GM19351 (cell line): ENCODE data around the gene KRTAP10-2.

ENCODE experiments used
- ATAC-seq: cut with Tn5 transposase; IDR thresholded peaks from one replicate; pipeline ENCODE4 v1.9.1; 2021; ENCODE audit warnings: mild to moderate bottlenecking, moderate library complexity; ENCODE audit not compliant: unreplicated experiment

Gene KRTAP10-2

GRCh38 chr21:44540741-44541288 lies 10.5 kb downstream of the KRTAP10-2 start:
- ATAC-seq = no peak

DNA sequence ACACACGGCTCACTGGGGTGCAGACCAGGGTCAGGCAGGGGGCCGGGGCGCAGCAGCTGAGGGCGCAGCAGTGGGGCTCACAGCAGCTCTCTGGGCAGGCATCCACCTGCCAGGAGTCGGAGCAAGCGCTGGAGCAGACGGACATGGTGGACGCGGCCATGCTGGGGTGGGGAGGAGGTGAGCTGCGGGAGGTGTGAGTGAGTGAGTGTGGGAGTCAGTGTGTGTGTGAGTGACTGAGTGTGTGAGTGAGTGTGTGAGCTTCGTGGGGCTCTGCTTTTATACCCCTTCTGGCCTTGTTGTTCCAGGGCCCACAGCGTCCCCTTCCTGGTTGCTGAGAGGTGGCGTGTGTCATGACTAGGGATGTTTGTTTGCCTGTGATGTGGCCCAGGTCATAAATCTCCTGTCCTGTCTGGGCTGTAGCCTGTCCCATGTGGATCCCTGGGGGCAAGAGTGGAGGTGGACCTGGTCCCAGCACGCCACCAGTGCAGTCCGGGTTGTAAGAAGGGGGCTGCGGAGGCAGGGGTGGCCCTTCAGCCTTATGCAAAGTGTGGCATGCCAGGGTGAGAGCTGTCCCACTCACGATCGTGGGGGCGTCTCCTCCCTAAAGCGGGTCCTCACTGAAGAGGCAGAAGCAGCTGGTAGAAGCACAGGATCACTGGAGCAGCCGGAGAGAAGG lies 11.2 kb downstream of the KRTAP10-2 start, which contains the start of gene KRTAP10-1:
Gene KRTAP10-1, minus strand, starts transcription at position 205 of the 676 bp plus-strand sequence. Its CDS starts 45 bp downstream, at position 160.
- ATAC-seq = no peak

DNA sequence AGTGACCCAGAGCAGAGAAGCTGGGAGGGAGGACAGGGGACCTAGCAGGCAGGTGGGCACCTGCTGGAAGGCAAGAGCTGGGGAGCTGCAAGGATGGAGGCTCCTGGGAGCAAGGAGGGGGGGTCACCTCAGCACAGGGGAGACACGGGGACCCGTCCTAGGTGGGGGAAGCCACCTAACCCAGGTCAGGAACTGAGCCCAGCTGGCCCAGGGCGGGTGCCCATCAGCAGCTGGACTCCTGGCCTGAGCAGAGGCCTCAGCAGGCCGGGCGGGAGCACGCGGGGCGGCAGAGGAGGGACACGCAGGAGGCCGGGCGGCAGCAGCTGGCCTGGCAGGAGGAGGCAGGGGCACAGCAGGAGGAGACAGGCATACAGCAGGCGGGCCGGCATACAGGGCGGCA lies 12.3 kb downstream of the KRTAP10-2 start:
- ATAC-seq = no peak

GRCh38 chr21:44537930-44538911 lies 13.1 kb downstream of the KRTAP10-2 start:
- ATAC-seq = no peak

- no peak for ATAC-seq
These were observed 15.3 kb downstream of the KRTAP10-2 start for GRCh38 chr21:44535963-44536362.

DNA sequence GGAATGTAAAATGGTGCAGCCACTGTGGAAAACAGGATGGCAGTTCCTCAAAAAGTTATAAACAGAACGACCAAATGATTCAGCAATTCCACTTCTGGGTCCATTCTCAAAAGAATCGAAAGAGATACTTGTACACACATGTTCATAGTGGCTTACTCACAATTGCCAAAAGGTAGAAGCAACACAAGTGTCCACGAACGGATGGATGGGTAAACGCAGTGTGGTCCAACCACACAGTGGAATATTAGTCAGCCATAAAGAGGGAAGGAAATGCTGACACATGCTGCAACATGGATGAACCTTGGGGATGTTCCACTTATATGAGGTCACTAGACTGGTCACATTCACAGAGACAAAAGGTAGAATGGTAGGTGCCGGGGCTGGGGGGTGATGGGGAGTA lies 16.6 kb downstream of the KRTAP10-2 start:
- no peak for ATAC-seq

GRCh38 chr21:44533891-44534627 lies 17.2 kb downstream of the KRTAP10-2 start:
- no peak for ATAC-seq

DNA sequence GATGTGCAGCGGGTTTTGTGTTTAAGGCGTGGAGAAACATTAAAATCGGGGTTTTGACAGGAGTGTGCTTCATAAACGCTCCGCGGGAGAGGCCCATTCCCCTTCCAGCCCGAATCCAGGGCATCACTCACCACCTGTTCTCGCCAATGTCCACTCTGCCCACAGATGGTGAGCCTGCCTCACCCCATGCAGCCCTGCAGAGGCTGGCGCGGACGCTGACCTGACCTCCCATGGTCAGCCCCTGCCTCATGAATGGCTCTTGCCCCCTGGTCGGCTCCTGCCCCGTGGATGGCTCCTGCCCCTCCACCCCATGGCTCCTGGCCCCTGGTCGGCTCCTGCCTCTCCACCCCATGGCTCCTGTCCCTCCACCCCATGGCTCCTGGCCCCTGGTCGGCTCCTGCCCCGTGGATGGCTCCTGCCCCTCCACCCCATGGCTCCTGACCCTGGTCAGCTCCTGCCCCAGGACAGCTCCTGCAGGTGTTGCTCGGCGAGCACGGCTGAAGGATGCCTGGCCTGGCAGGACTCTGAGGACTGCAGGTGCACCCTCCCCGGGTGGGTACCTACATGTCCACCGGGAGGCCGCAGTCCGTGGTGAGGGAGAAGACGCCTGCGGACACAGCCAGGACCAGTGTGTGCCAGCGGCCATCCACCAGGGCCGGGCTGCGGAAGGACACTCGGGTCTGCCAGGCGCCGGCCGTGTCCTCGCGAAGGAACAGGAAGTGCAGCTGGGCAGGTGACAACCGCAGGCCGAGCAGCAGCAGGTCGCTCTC lies 18.0 kb downstream of the KRTAP10-2 start:
- ATAC-seq = no peak

GRCh38 chr21:44532712-44533111 lies 18.6 kb downstream of the KRTAP10-2 start:
- no peak for ATAC-seq

DNA sequence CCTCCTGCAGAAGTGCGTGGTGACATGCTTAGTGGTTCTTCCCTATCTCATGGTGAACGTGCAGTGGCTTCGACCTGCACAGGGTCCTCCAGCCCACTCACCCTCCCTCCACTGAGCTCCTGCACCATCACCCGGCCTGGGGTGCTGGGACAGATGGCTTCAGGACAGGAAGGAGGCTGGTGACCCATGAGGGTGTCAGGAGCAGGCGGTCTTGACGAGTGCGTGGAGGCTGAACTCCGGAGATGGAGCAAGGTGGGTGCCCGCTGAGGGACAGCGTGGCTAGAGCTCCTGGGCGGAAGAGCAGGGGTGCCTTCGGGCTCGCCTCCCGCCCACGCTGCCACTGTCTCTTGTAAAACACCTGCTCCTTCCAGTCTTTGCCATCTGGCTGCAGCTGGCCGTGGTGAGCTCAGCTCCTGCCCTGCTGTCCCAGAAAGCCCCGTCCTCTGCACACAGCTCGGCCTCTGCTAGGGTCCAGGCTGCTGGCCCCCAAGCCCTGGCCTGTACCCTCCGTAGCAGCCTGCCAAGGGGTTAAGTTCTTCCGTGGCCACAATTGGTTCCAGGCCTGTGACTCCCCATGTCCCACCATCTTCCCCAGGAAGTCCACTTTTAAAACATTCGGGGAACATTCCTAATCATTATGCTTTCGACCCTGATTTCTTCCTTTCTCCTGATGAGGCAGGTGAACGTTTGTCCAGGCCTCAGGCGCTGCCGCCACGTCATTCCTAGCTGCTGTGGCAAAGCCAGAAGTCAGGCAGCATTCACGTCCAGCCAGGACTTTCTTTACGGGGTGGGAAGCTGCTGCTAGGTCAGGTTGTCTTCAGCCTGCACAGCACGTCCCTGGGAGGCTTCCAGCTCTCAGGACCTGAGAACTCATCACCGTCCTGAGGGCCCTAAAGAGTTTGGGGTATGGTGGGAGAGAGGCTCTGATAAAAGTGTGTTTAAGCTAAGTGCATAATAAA lies 19.4 kb downstream of the KRTAP10-2 start:
- ATAC-seq = no peak

DNA sequence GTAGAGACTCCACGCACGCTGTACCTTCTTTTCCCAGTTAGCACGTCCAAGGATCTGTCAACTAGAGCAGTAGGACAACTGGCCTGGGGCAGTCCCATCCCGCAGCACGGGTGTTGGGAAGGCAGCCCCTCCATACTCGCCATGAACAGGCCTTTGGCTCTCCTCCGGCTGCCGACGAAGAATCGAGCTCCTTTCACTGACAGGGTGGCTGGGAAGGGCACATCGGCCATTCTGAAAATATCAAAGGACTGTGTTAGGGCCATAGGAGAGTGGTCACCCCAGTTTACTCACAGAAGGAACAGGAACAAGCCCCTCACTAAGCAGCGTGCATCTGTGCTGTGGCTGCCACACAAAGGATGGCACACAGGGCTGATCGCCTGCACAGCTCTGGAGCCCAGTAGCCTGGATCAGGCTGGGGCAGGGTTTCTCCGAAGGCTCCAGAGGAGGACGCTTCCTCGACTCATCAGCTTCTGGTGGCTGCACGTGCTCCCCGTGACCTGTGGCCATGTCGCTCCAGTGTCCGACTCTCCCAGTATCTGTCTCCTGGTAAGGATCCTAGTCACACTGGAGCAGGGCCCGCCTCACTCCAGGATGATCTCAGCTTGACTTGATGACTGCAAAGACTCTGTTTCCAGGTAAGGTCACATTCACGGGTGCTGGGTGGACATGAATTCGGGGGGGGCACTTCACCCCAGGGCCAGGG lies 20.3 kb downstream of the KRTAP10-2 start:
- no peak for ATAC-seq

GRCh38 chr21:44530221-44530902 lies 20.9 kb downstream of the KRTAP10-2 start:
- no peak for ATAC-seq

DNA sequence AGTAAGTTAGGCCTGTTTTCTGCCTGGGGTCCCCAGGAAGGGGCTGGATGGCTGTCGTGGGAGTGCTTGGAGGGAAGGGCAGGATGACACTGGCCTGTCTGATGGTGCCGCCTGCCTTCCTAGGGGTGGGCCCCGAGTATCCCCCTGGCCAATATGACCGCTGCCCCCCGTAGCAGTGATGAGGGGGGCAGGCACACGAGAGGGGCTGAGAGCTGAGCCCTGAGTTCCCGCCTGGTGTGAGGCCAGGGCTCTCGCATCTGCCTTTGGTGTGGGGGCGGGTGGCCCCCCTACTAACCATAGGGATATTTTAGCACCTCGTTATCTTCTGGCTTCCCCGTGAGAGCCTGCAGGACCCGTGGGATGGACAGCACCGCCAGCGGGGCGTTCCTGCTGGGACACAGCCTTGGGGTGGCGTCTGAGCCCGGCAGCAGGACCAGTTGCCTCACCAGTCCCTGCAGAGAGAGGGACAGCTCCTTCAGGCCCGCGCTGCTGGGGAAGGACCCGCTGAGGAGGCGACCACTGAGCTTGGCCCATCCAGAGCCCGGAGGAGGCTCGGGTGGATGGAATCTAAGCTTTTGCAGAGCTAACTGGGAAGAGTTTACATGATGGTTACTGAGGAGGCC lies 21.7 kb downstream of the KRTAP10-2 start:
- ATAC-seq = no peak

GRCh38 chr21:44529011-44529421 lies 22.3 kb downstream of the KRTAP10-2 start:
- no peak for ATAC-seq

DNA sequence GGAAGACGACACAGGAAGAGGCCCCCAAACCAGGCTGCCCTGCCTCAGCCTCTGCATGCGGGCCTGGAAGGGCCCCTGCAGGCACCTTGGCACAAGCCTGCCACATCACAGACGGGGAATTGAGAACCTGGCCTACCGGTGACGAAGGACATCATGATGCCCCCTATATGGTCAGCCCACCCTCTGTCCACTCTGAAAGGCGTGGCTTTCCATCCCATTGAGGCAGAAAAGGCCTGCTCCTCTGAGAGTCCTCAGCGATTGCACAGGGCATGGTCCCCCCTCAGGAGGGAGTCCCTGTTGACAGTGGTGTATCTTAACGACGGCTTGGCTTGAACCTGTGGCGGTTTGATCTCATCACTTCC lies 22.7 kb downstream of the KRTAP10-2 start:
- ATAC-seq = no peak

- ATAC-seq = no peak
These were observed 23.2 kb downstream of the KRTAP10-2 start for GRCh38 chr21:44527983-44528633.
